Body of pancreas (tissue), 4 donors: ENCODE results near the gene HNRNPF. TPM values are rescaled to one million over a fixed set of nuclear protein-coding genes. Genes with fewer than 3 reads are reported as not detected.

ENCODE experiments used
- ATAC-seq: fragments of 150-250 bp; one replicate; pipeline ENCODE4 v1.9.1; 2016
- DNase-seq, 4 donors: peaks; one replicate each; pipeline ENCODE4 v3.0.0-alpha.2; 2019
- H3K27ac ChIP-seq, 4 donors: fragments of 200-600 bp; sonication (generic); 1 replicate in 3 of 4; 2 replicates in 1 of 4; pipeline versions ENCODE4 v1.5.1 to v1.6.1; 2016 to 2019; ENCODE audit warnings: mild to moderate bottlenecking in 1 of 4, mixed read lengths in 1 of 4, moderate library complexity in 1 of 4
- H3K27me3 ChIP-seq, 2 donors: fragments of 200-600 bp; sonication (generic); one replicate each; pipeline ENCODE4 v1.6.0; 2016; ENCODE audit warnings: mild to moderate bottlenecking in 1 of 2
- H3K36me3 ChIP-seq, 2 donors: fragments of 200-600 bp; sonication (generic); replicated peaks in 1 of 2; 2 replicates each; pipeline ENCODE4 v1.5.1; 2016; ENCODE audit warnings: low read depth in 2 of 2; ENCODE audit not compliant: insufficient read depth in 1 of 2
- H3K4me1 ChIP-seq: fragments of 200-600 bp; sonication (generic); one replicate; pipeline ENCODE4 v1.6.0; 2016
- H3K4me3 ChIP-seq, 2 donors: fragments of 200-600 bp; sonication (generic); 1 replicate in 1 of 2; 2 replicates in 1 of 2; pipeline ENCODE4 v1.5.1; 2016 to 2019
- H3K9me3 ChIP-seq, 3 donors: fragments of 200-600 bp; sonication (generic); 1 replicate in 2 of 3; 2 replicates in 1 of 3; pipeline ENCODE4 v1.5.1; 2016
- CTCF ChIP-seq, 7 experiments: fragments of 450-650 bp in 4 of 7; fragments of 200-600 bp in 3 of 7; sonication (generic) in 3 of 7; IDR thresholded peaks; one replicate each; pipeline ENCODE4 v1.5.1; 2016 to 2019; ENCODE audit warnings: antibody characterized with exemption in 7 of 7
- POLR2A ChIP-seq, 3 donors: fragments of 450-650 bp; IDR thresholded peaks; one replicate each; pipeline ENCODE4 v1.6.1; 2016; ENCODE audit warnings: antibody characterized with exemption in 3 of 3, mild to moderate bottlenecking in 2 of 3
- WGBS, 2 donors: methylation state at CpG; one replicate each; pipeline ENCODE4 v1.1.5; 2017; 5-methylcytosine and 5-hydroxymethylcytosine counted together
- intact Hi-C: fragments of 100-400 bp; cut with DNase I; formaldehyde crosslinking; loops from one replicate; pipeline ENCODE4 v1.15.1; 2023
- total RNA-seq, 2 donors: library from RNA; depleted of rRNA; stranded (reverse); fragments of >200 nt; gene quantifications; one replicate each; pipeline ENCODE4 v1.1.0, GENCODE V29; 2016

The HNRNPF gene
- total RNA-seq, 2 donors from 2014 or later: 33.6 to 80.9 TPM

DNA sequence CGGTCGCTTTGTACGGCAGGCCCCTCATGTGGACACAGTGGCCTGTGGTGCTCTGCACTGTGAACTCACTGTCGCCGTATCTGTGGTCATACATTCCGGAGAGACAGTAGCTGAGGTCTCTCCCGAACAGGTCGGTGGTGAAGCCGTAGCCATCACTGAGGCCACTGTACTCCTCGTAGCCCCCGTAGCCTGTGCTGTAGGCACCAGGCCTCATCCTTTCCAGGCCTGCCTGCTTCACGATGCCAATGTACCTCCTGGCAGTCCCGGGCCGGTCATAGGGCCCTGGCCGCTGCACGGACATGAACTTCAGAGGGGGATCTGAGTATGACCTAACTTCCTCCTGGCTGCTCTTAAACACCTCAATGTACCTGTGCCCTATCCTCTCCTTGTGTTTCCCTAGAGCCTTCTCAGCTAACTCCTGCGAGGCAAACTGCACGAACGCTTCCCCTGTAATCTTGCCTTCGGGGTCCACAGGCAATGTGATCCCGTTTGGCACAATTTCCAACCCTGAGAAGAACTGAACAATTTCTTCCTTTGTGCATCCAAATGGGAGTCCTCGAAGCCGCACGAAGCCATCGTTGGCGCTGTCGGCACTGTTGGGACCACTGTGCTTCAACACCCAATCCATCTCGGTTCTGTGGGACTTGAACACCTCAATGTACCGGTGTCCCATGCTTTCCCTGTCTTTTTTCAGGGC is 21.9 kb downstream of the HNRNPF start:
- no peaks in the 10 kb centered on the region for H3K27me3 ChIP-seq
- peaks cover 16% of the 10 kb centered on the region for H3K4me1 ChIP-seq
- intact Hi-C loops: no loop called here
- no peak overlapping the region for H3K4me3 ChIP-seq
- DNase-seq (no peak), ATAC-seq (no peak)
- peaks cover 12 to 37% of the 10 kb centered on the region in 2 donors for H3K36me3 ChIP-seq
- H3K9me3 ChIP-seq: no peaks in the 10 kb centered on the region
- TF ChIP-seq CTCF (IDR thresholded peaks at IDR 0.05) (no peak), POLR2A (IDR thresholded peaks at IDR 0.05) (no peak)
- 91 to 93% methylated on average over 23 to 29 of the region's 29 CpGs for WGBS, 2 donors
- no peak overlapping the region for H3K27ac ChIP-seq

DNA sequence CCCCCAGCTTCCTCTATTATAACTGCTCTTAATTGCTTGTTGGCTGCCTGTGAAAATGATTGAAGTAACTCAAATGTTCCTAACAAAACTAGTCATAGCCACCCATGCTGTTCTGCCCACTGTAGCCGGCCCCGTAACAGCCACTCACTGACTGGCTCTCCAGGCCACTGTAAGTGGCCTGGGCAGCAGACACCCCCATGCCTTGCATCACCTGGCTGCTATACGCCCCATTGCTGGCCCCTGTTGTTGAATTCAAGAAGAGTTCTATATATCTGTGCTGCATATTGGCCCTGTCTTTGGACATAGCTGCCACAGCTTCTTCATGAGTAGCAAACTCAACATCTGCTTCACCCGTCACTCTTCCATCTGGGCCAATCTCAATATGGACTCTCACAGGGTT is 22.4 kb downstream of the HNRNPF start:
- Histone ChIP-seq H3K27me3 (no peaks in the 10 kb centered on the region), H3K9me3 (no peaks in the 10 kb centered on the region), H3K4me1 (peaks cover 16% of the 10 kb centered on the region), H3K27ac (no peak overlapping the region), H3K36me3 (peaks cover 12 to 32% of the 10 kb centered on the region in 2 donors), H3K4me3 (no peak overlapping the region)
- 93 to 94% methylated on average over 4 of the region's 4 CpGs for WGBS, 2 donors
- intact Hi-C loops: no loop called here
- DNase-seq (no peak), ATAC-seq (no peak)
- TF ChIP-seq POLR2A (IDR thresholded peaks at IDR 0.05): no peak
- TF ChIP-seq CTCF (IDR thresholded peaks at IDR 0.05): no peak

GRCh38 chr10:43385412-43386004 is 23.5 kb downstream of the HNRNPF start:
- ATAC-seq (no peak), DNase-seq (no peak)
- H3K4me1 ChIP-seq: peaks cover 16% of the 10 kb centered on the region
- peaks cover 12 to 30% of the 10 kb centered on the region in 2 donors for H3K36me3 ChIP-seq
- no peaks in the 10 kb centered on the region for H3K27me3 ChIP-seq
- no peak for TF ChIP-seq POLR2A (IDR thresholded peaks at IDR 0.05)
- TF ChIP-seq CTCF (IDR thresholded peaks at IDR 0.05): no peak
- no peaks in the 10 kb centered on the region for H3K9me3 ChIP-seq
- no peak overlapping the region for H3K4me3 ChIP-seq
- intact Hi-C loops: no loop called here
- 80 to 83% methylated on average over 5 of the region's 5 CpGs for WGBS, 2 donors
- no peak overlapping the region for H3K27ac ChIP-seq

GRCh38 chr10:43384252-43385221 is 24.4 kb downstream of the HNRNPF start:
- ATAC-seq (peak; percentile 30), DNase-seq (no peak)
- Histone ChIP-seq H3K27me3 (no peaks in the 10 kb centered on the region), H3K36me3 (peaks cover 12 to 24% of the 10 kb centered on the region in 2 donors), H3K9me3 (no peaks in the 10 kb centered on the region), H3K27ac (no peak overlapping the region), H3K4me1 (peaks cover 16% of the 10 kb centered on the region), H3K4me3 (no peak overlapping the region)
- intact Hi-C loops: no loop called here
- WGBS, 2 donors: 87 to 90% methylated on average over 9 to 10 of the region's 10 CpGs
- TF ChIP-seq CTCF (IDR thresholded peaks at IDR 0.05) (no peak), POLR2A (IDR thresholded peaks at IDR 0.05) (no peak)
